HepG2 (cell line): ENCODE data around the gene PIGC. TPM values are rescaled to one million over a fixed set of nuclear protein-coding genes. Genes with fewer than 3 reads are reported as not detected.

Experiments used
- AFF4 ChIP-seq: sonication (generic); formaldehyde crosslinking; IDR thresholded peaks from 2 replicates; pipeline ENCODE4 v1.4.0; 2020; ENCODE audit warnings: missing genetic modification reagents
- BCL6 ChIP-seq: IDR thresholded peaks from 2 replicates; pipeline ENCODE4 v1.6.1; 2016; ENCODE audit warnings: missing genetic modification reagents, missing compliant biosample characterization
- CEBPB ChIP-seq: IDR thresholded peaks from 2 replicates; pipeline ENCODE4 v1.6.1; 2011; ENCODE audit warnings: low read depth, low read length, improper control_type of control experiment, borderline replicate concordance
- IRF2 ChIP-seq: IDR thresholded peaks from 2 replicates; pipeline ENCODE4 v1.6.1; 2018; ENCODE audit warnings: missing genetic modification reagents, missing compliant biosample characterization
- KMT2A ChIP-seq: sonication (generic); formaldehyde crosslinking; IDR thresholded peaks from 2 replicates; pipeline ENCODE4 v1.4.0; 2020; ENCODE audit warnings: missing genetic modification reagents
- MLLT10 ChIP-seq: sonication (generic); formaldehyde crosslinking; IDR thresholded peaks from 2 replicates; pipeline ENCODE4 v1.4.0; 2020; ENCODE audit warnings: missing genetic modification reagents
- RCOR2 ChIP-seq: IDR thresholded peaks from 2 replicates; pipeline ENCODE4 v1.6.1; 2016; ENCODE audit warnings: missing biosample characterization, missing genetic modification reagents
- RFX5 ChIP-seq: IDR thresholded peaks from 2 replicates; pipeline ENCODE4 v1.6.1; 2011; ENCODE audit warnings: low read depth, low read length, improper control_type of control experiment
- SOX13 ChIP-seq, 3 experiments: fragments of 450-650 bp in 1 of 3; sonication (generic) in 1 of 3; formaldehyde crosslinking in 1 of 3; IDR thresholded peaks in 2 of 3; conservative IDR thresholded peaks in 1 of 3; 2 replicates each; pipeline versions ENCODE4 v1.5.0 to v1.6.1; 2016 to 2020; ENCODE audit warnings: antibody characterized with exemption in 1 of 3, mild to moderate bottlenecking in 1 of 3, missing compliant biosample characterization in 1 of 3, missing genetic modification reagents in 1 of 3, moderate library complexity in 1 of 3
- ZBTB46 ChIP-seq: sonication (generic); formaldehyde crosslinking; IDR thresholded peaks from 2 replicates; pipeline ENCODE4 v1.4.0; 2020; ENCODE audit warnings: mild to moderate bottlenecking, missing genetic modification reagents, borderline replicate concordance
- ZNF383 ChIP-seq: sonication (generic); formaldehyde crosslinking; IDR thresholded peaks from 2 replicates; pipeline ENCODE4 v1.4.0; 2020; ENCODE audit warnings: missing genetic modification reagents, mild to moderate bottlenecking, borderline replicate concordance
- ZNF432 ChIP-seq: sonication (generic); formaldehyde crosslinking; IDR thresholded peaks from 2 replicates; pipeline ENCODE4 v1.5.0; 2020; ENCODE audit warnings: missing genetic modification reagents, mild to moderate bottlenecking, borderline replicate concordance
- ZNF557 ChIP-seq: sonication (generic); formaldehyde crosslinking; IDR thresholded peaks from 2 replicates; pipeline ENCODE4 v1.4.0; 2020; ENCODE audit warnings: missing genetic modification reagents
- ZNF574 ChIP-seq: sonication (generic); formaldehyde crosslinking; IDR thresholded peaks from 2 replicates; pipeline ENCODE4 v1.4.0; 2020; ENCODE audit warnings: missing genetic modification reagents
- ZNF589 ChIP-seq: sonication (generic); formaldehyde crosslinking; conservative IDR thresholded peaks from 2 replicates; pipeline ENCODE4 v1.8.0; 2022; ENCODE audit warnings: mild to moderate bottlenecking, moderate library complexity, missing genetic modification reagents
- ZNF619 ChIP-seq: sonication (generic); formaldehyde crosslinking; IDR thresholded peaks from 2 replicates; pipeline ENCODE4 v1.4.0; 2020; ENCODE audit warnings: mild to moderate bottlenecking, missing genetic modification reagents
- ZNF629 ChIP-seq: sonication (generic); formaldehyde crosslinking; conservative IDR thresholded peaks from 2 replicates; pipeline ENCODE4 v1.5.0; 2020; ENCODE audit warnings: missing genetic modification reagents
- ZNF639 ChIP-seq: conservative IDR thresholded peaks from 2 replicates; pipeline ENCODE4 v1.6.1; 2018; ENCODE audit warnings: missing genetic modification reagents
- ZNF746 ChIP-seq: sonication (generic); formaldehyde crosslinking; IDR thresholded peaks from 2 replicates; pipeline ENCODE4 v1.8.0; 2022; ENCODE audit warnings: mild to moderate bottlenecking, missing genetic modification reagents
- polyA plus RNA-seq, 8 experiments: library from polyadenylated mRNA; depleted of rRNA in 3 of 8; stranded (reverse) in 7 of 8; unstranded in 1 of 8; fragments of >200 nt; fragmentation: Illumina TruSeq in 4 of 8; extraction: Trizol in 4 of 8; gene quantifications; 2 replicates each; pipeline versions ENCODE4 v1.2.1 to v1.2.3, GENCODE V29; 2011 to 2016; ENCODE audit warnings: low read depth in 4 of 8, missing spikeins in 1 of 8, mixed read lengths in 1 of 8; ENCODE audit not compliant: insufficient read depth in 1 of 8
- total RNA-seq, 5 experiments: library from RNA; depleted of rRNA; stranded (reverse); fragments of >200 nt; fragmentation: Illumina TruSeq; extraction: Trizol; gene quantifications; 2 replicates each; pipeline ENCODE4 v1.2.3, GENCODE V29; 2016; ENCODE audit warnings: low read depth in 1 of 5

The PIGC gene
- total and polyA plus RNA-seq, 2 of the 13 experiments (the other 11 are each of a cell fraction or from before 2014, with no cell fraction given), result 26.7 to 29.5 TPM

- TF ChIP-seq ZNF574 (peak; percentile 99), CEBPB (no peak), ZBTB46 (CRISPR knock-in tag) (0 out of 2 replicates have a peak, but pooled peaks have one; percentile 54), ZNF557 (CRISPR knock-in tag) (no peak), RFX5 (no peak), AFF4 (CRISPR knock-in tag) (no peak), KMT2A (CRISPR knock-in tag) (peak; percentile 90), ZNF746 (CRISPR knock-in tag) (no peak), ZNF432 (CRISPR knock-in tag) (no peak), BCL6 (CRISPR knock-in tag) (peak; percentile 12; the same call in 1 of the 2 replicates), ZNF629 (CRISPR knock-in tag) (no peak), RCOR2 (no peak), ZNF383 (CRISPR knock-in tag) (no peak), IRF2 (CRISPR knock-in tag) (peak; percentile 31; the same call in 1 of the 2 replicates), ZNF619 (CRISPR knock-in tag) (peak; percentile 94; the same call in 1 of the 2 replicates), ZNF639 (CRISPR knock-in tag) (no peak), SOX13 (IDR thresholded peaks at IDR 0.05) (no peak), SOX13 (CRISPR knock-in tag; conservative IDR thresholded peaks at IDR 0.05 in 1 of 2, IDR thresholded peaks at IDR 0.05 in 1 of 2) (peak in 1 of 2 experiments; percentile 40; a peak in 1 of 4 replicates), ZNF589 (CRISPR knock-in tag) (no peak), MLLT10 (CRISPR knock-in tag) (no peak)
These were observed at the start of gene PIGC (continued) for GRCh38 chr1:172443666-172444453.
